Urothelium cell line (cell line): ENCODE results near the gene ZPBP.

Experiments used
- DNase-seq: peaks from one replicate; pipeline ENCODE4 v3.0.0; 2011; ENCODE audit warnings: low spot score, mixed read lengths
- FAIRE-seq: peaks from 2 replicates; lab custom pipeline; 2011; peaks lifted over from hg19 to GRCh38; lab: Jason Lieb, UNC

The ZPBP gene, protein sequence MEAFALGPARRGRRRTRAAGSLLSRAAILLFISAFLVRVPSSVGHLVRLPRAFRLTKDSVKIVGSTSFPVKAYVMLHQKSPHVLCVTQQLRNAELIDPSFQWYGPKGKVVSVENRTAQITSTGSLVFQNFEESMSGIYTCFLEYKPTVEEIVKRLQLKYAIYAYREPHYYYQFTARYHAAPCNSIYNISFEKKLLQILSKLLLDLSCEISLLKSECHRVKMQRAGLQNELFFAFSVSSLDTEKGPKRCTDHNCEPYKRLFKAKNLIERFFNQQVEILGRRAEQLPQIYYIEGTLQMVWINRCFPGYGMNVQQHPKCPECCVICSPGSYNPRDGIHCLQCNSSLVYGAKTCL

DNA sequence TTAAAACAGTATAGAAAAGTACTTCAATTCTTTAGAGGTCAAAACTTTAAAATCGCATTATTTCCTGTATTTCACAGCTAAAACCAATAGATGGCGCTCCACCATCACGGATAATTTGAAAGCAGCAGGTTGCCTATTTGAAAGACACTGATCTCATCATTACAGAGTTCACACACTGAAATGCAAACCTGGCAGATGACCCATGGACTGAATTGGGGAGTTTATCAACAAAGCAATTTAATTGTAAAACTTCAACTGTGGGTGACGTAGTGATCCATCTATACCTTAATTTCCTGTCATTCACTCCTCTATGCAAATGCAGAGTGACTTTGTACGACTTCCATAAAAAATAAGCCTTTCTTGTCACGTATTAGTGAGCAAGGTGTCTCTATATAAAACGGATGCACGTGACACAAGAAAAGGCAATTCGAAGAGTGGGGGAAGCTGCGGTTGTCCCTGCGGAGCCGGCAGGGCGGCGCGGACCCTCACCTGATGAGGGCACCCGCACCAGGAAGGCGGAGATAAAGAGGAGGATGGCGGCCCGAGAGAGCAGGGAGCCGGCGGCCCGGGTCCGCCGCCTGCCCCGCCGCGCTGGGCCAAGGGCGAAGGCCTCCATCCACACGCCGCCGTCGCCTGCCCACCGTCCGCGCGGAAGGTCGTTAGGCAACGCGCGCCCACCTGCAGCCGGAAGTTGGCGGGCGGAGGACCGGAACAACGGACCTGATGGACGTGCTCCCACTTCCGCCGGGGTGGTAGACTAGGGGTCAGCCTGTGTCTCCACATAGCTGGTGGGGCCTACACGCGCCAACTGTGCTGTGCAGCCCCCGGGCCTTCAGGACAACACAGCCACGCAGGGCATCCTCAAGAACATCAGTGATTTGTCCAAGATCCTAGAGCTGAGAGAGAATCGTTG is at the start of gene ZPBP:
TSS of gene ZPBP (minus strand) at position 668 of the 913 bp plus-strand sequence. CDS start at position 616, 52 bp downstream.
- FAIRE-seq = no peak
- DNase-seq = peak; percentile 41

GRCh38 chr7:50142425-50143017 is 49.5 kb upstream of the ZPBP start:
- no peak for DNase-seq
- no peak for FAIRE-seq

DNA sequence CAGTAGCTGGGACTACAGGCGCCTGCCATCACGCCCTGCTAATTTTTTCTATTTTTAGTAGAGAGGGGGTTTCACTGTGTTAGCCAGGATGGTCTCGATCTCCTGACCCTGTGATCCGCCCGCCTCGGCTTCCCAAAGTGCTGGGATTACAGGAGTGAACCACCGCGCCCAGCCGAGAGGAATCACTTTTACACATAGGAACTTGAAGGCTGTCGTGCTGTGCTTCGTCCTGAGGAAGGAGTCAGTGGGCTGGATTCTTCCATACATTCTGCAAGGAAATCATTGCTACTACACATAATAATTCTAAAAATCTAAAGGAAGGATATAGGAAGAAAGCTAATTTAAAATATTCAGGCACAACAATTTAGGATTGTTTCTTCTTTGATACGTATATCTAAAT is 48.8 kb upstream of the ZPBP start:
- DNase-seq (no peak), FAIRE-seq (no peak)

DNA sequence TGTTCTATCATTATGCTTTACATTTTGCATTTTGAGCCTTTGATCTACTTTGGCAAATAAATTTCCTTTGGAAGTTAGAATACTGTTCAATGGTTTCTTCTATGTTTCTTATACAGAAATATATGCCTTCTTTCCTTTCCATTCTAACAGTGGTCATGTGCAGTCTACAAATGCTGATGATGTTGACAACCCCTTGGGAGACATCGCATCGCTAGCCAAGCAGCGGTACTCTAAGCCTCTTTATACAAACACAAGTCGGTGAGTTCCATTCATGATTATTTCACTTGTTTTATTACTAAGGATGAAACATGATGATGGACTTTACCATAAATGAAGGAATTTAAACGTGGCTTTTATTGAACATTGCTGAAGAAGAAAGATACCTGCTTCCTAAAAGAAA is 48.1 kb upstream of the ZPBP start:
- no peak for DNase-seq
- FAIRE-seq = no peak

- DNase-seq = no peak
- FAIRE-seq = no peak
Measured at GRCh38 chr7:50140688-50141087, 47.6 kb upstream of the ZPBP start.

DNA sequence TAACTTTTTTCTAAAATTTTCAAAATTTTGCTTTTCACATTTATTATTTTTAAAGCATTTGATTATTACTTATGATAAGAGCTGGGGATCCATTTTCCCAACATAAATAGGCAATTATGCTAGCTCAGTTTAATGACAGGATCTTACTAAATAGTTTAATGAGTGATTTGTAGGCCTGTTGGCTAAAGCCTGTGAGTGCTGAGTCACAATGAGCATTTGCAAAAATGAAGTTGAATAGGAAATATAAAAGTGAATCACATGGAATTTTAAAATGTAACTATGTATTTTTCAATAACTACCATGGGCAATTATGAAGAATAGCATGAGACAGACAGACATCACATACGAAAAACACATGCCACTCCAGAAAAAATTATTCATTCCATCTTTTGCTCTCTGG is 45.1 kb upstream of the ZPBP start:
- FAIRE-seq = no peak

GRCh38 chr7:50125766-50126165 is 32.7 kb upstream of the ZPBP start:
- FAIRE-seq (no peak), DNase-seq (no peak)

More for the DNA sequence above, 45.1 kb upstream of the ZPBP start:
- DNase-seq = no peak

- DNase-seq (no peak), FAIRE-seq (no peak)
Measured at GRCh38 chr7:50121286-50121685, 28.2 kb upstream of the ZPBP start.

- DNase-seq = peak; percentile 50
- no peak for FAIRE-seq
Measured at GRCh38 chr7:50119815-50120637, 27.0 kb upstream of the ZPBP start.

- FAIRE-seq (no peak), DNase-seq (no peak)
Measured at GRCh38 chr7:50112250-50112649, 19.2 kb upstream of the ZPBP start.

GRCh38 chr7:50101873-50102272 is 8.8 kb upstream of the ZPBP start:
- no peak for FAIRE-seq
- DNase-seq = no peak

- FAIRE-seq = no peak
- no peak for DNase-seq
Measured at GRCh38 chr7:50095634-50096033, 2.6 kb upstream of the ZPBP start.

DNA sequence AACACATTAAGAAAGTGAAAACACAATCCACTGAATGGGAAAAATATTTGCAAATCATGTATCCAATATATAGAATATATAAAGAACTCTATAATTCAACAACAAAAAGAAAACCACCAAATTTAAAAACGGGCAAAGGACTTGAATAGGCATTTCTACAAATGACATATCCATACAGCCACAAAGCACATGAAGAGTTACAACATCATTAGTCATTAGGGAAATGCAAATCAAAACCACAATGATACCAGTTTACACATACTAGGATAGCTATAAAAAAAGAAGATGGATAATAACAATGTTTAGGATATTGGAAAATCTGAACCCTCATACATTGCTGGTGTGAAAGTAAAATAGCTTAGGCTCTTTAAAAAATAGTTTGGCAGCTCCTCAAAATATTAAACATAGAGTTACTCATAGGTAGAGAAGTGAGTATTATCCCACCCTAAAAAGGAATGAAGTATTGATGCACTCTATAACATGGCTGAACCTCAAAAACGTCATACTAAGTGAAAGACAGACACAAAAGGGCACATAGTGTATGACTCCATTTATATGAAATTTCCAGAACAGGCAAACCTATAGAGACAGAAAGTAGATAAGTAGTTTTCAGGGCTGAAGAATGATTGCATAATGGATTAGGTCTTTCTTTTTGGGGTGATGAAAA is 4.5 kb downstream of the ZPBP start:
- DNase-seq = no peak
- no peak for FAIRE-seq

DNA sequence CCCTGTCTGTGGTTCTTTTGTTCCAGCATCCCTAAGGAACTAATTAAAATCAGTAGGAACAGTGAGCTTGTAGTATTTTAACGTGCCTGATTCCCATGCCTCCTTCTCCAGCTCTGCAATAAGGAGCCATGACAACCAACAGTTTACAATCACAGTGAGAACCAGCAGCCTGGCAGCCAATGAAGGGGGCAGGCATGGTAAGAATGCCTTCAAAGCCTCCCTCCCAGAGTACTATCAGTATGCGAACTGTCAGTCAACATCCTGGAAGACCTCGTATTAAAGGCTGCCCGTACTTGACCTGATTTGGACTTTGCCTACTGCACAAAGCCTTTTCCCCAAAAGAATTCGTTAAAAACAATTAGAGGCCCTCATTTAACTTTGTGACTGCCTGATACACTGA is 7.7 kb downstream of the ZPBP start:
- DNase-seq (no peak), FAIRE-seq (no peak)

DNA sequence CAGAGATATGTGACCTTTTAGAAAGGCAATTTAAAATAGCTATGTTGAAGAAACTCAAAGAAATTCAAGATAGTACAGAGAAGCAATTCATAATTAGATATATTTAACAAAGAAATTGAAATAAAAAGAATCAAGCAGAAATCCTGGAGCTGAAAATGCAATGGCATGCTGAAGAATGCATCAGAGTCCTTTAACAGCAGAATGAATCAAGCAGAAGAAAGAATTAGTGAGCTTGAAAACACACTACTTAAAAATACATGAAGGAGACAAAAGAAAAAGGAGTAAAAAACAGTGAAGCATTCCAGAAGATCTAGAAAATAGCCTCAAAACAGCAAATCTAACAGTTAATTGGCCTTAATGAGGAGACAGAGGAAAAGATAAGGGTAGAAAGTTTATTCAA is 20.0 kb downstream of the ZPBP start:
- no peak for DNase-seq
- no peak for FAIRE-seq

DNA sequence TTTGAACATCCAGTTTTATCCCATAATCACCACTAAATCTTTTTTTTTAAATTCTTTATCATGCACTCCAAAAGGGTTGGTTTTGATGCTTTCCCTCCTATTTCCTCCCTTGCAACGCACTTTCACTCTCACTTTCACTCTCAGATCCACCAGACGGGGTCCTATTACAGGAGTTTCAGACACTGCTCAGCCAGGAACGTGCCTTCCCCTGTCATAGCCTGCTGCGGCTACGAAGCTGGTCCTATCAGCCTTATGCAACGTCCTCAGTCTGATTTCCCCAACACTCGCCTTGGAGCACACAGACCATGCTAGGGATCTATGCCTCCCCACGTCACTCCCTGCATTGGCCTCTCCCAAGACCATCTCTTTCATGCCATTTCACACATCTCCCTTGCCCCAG is 23.4 kb downstream of the ZPBP start:
- FAIRE-seq = peak; percentile 90
- DNase-seq = peak; percentile 54

DNA sequence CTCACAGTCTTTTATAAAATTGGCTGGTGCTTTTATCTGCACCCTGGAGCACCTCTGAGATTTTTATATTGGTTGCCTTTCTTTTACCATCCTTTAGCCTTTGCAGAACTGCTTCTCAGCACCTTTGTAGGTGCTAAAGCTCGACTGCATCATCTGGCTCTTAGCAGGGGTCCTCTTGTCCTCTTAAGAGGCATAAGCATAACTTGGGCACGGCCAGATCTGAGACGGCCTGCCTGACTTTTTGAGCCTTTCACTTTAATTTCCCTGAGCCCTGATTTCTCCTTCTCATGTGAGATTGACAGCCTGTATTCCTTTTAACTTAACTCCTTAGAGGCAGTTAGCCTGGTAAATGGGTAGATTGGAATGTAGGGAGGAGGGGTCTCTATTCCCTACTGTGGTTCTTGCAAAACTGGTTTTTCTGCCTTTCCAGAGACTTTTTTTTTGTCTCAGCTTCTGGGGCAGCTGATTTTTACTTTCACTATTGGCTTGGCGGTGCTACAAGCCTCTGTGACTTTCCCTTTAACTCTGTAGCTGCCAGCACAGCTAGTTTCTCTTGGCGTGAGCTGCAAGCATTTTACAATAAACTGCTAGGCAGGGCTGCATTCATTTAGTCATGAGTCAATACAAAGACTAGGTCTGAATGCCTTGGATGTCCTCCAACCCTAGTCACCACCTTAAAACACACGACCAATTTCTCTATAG is 24.0 kb downstream of the ZPBP start:
- FAIRE-seq = no peak

GRCh38 chr7:50068026-50068425 is 25.0 kb downstream of the ZPBP start:
- peak; percentile 13 for FAIRE-seq

More for the DNA sequence above, 24.0 kb downstream of the ZPBP start:
- DNase-seq = peak; percentile 62

DNA sequence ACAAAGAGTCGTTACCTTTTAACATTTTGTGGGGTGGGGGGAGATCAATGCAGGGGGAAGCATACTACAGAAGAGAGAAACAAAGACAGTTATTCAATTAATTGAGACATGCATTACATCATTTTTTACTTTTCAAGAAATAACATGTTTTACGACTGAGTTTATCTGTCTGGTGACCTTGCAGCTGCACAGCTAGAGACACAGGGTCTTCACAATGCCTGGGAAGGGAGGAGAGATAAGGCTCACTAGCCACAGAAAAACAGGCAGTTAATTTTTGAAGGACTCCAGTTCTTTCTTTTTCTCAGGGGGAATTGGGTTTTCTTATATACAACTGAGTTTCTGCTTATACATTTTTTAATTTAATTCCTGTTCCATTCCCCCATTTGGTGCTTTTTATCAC is 30.1 kb downstream of the ZPBP start:
- DNase-seq (no peak), FAIRE-seq (no peak)

More at GRCh38 chr7:50068026-50068425, 25.0 kb downstream of the ZPBP start:
- DNase-seq = peak; percentile 59
